NT2/D1 (cell line): ENCODE results near the gene MTX2.

Experiments used
- SUZ12 ChIP-seq: IDR thresholded peaks from 2 replicates; pipeline ENCODE4 v1.6.1; 2011; ENCODE audit not compliant: insufficient read length, insufficient read depth; ENCODE audit errors: extremely low read depth
- ZNF274 ChIP-seq: IDR thresholded peaks from 2 replicates; pipeline ENCODE4 v1.6.1; 2011; ENCODE audit warnings: mild to moderate bottlenecking, low read depth, low read length

GRCh38 chr2:176227874-176228273, 41.4 kb upstream of the MTX2 start:
- TF ChIP-seq SUZ12: no peak
- no peak for TF ChIP-seq ZNF274
